NT2/D1 (cell line): ENCODE data around the gene KRT80.

Experiments used
- DNase-seq: peaks from one replicate; pipeline ENCODE4 v3.0.0-alpha.2; 2011; ENCODE audit warnings: low read depth, low spot score
- H3K27me3 ChIP-seq: 2 replicates; pipeline ENCODE4 v1.6.0; 2011; ENCODE audit warnings: mild to moderate bottlenecking; ENCODE audit not compliant: insufficient read length, insufficient read depth
- H3K36me3 ChIP-seq: 2 replicates; pipeline ENCODE4 v1.6.1; 2011; ENCODE audit warnings: mild to moderate bottlenecking, low read length, mixed read lengths; ENCODE audit not compliant: insufficient read depth, insufficient read length
- H3K4me1 ChIP-seq: 2 replicates; pipeline ENCODE4 v1.5.1; 2011; ENCODE audit not compliant: insufficient read depth, insufficient read length
- H3K4me3 ChIP-seq: 2 replicates; pipeline ENCODE4 v1.5.1; 2011; ENCODE audit warnings: low read depth; ENCODE audit not compliant: insufficient read length
- H3K9ac ChIP-seq: 2 replicates; pipeline ENCODE4 v1.6.0; 2011; ENCODE audit warnings: low read depth; ENCODE audit not compliant: insufficient read length
- H3K9me3 ChIP-seq: 2 replicates; pipeline ENCODE4 v1.5.1; 2011; ENCODE audit warnings: mild to moderate bottlenecking, low read length; ENCODE audit not compliant: insufficient read depth
- SUZ12 ChIP-seq: IDR thresholded peaks from 2 replicates; pipeline ENCODE4 v1.6.1; 2011; ENCODE audit not compliant: insufficient read length, insufficient read depth; ENCODE audit errors: extremely low read depth
- YY1 ChIP-seq: IDR thresholded peaks from 2 replicates; pipeline ENCODE4 v1.6.1; 2011; ENCODE audit not compliant: insufficient read length, insufficient read depth
- ZNF274 ChIP-seq: IDR thresholded peaks from 2 replicates; pipeline ENCODE4 v1.6.1; 2011; ENCODE audit warnings: mild to moderate bottlenecking, low read depth, low read length

KRT80 gene

GRCh38 chr12:52207895-52208294, 16.1 kb upstream of the KRT80 start:
- TF ChIP-seq SUZ12: no peak
- no peak for TF ChIP-seq YY1
- no peak for TF ChIP-seq ZNF274
- Histone ChIP-seq H3K4me3 (no peak overlapping the region), H3K36me3 (no peaks in the 10 kb centered on the region), H3K27me3 (no peaks in the 10 kb centered on the region), H3K4me1 (peaks cover 14% of the 10 kb centered on the region), H3K9me3 (no peaks in the 10 kb centered on the region), H3K9ac (no peak overlapping the region)
- no peak for DNase-seq

DNA sequence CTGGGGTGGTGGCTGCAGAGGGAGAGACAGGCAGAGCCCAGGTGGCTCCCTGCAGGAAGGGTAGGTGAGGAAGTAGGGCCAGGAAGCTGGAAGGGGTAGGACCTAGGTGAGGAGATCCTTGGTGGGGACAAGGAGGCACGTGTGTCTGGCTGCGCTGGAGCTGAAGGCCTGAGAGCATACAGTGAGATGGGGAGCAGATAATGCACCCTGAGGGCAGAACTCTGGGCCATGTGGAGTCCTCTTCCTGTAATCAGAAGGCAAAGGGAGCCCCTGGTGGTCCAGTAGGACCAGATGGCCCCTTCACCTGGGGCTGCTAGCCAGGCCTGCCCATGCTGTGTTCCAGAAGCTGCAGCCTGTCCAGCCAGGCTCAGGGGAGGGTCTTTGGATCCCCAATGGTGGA, 15.3 kb upstream of the KRT80 start:
- no peak for DNase-seq

GRCh38 chr12:52206304-52207040, 14.7 kb upstream of the KRT80 start:
- no peak for DNase-seq
- no peak for TF ChIP-seq YY1
- TF ChIP-seq SUZ12: no peak
- no peak for TF ChIP-seq ZNF274

More for the DNA sequence above, 15.3 kb upstream of the KRT80 start:
- H3K4me3 ChIP-seq: no peak overlapping the region
- no peaks in the 10 kb centered on the region for H3K36me3 ChIP-seq
- H3K27me3 ChIP-seq: no peaks in the 10 kb centered on the region
- H3K9me3 ChIP-seq: no peaks in the 10 kb centered on the region
- peaks cover 18% of the 10 kb centered on the region for H3K4me1 ChIP-seq
- TF ChIP-seq SUZ12 (no peak), ZNF274 (no peak), YY1 (no peak)
- H3K9ac ChIP-seq: no peak overlapping the region

DNA sequence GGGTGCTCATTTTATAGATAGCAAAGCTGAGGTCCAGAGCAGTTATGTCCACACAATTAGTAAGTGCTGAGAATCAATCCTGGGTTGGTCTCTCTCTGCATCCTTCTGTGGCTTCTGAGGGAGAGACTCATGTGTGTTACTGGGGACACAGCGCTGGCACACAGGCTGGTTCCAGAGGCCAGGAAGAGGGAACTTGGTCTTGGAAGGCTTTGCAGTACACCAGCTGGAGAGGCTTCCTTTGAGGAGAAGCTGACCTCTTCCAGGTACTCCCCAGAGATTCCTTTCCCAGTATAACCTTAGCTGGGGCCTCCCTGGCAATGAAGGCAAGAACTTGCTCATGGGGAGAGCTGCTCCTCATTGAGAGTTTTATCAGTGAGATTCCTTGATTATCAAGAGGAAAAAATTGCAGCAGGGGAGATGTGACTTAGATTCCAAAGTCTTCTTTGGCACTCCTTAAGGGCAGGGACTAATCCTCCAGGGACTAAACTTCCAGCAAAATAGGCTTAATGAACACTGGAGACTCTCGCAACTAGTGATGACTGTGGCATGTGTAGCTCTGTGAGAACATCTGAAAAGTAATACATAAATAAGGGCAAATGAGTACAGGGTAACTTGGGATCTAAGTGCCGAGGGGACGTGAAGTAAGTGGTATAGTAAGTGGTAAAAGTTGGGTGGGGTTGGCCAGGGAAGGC, 13.9 kb upstream of the KRT80 start:
- DNase-seq: no peak
- peaks cover 20% of the 10 kb centered on the region for H3K4me1 ChIP-seq

More at GRCh38 chr12:52206304-52207040, 14.7 kb upstream of the KRT80 start:
- Histone ChIP-seq H3K27me3 (no peaks in the 10 kb centered on the region), H3K4me1 (peaks cover 14% of the 10 kb centered on the region), H3K36me3 (no peaks in the 10 kb centered on the region), H3K9ac (no peak overlapping the region), H3K9me3 (no peaks in the 10 kb centered on the region), H3K4me3 (no peak overlapping the region)

DNA sequence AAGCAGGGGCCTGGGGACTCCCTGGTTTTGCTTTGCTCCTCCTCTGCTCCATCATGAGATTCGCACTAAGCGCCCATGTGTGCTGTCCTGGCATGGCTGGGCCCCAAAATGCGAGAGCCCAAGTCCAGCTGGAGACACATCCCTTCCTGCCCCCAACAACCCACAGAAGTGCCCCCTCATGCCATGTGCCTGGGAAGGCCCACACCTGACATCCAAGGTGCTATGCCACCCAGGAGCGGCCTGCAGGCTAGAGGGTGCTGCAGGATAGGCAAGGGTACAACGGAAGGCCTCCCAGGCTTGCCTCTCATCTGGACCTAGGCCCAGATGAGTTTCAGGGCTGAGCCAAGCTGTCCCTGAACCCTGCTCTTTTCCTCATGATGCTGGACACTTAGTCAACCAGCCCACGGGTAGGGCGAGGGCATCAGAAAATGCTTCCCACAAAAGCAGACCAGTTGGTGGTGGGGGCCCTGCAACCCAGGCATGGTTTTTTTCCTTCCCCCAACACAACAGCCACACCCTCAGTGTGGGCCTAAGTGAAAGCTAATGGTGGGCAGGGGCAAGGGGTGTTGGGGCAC, 13.2 kb upstream of the KRT80 start:
- Histone ChIP-seq H3K4me1 (peaks cover 23% of the 10 kb centered on the region), H3K4me3 (no peak overlapping the region), H3K27me3 (no peaks in the 10 kb centered on the region), H3K9ac (no peak overlapping the region), H3K36me3 (no peaks in the 10 kb centered on the region), H3K9me3 (no peaks in the 10 kb centered on the region)
- no peak for TF ChIP-seq YY1
- TF ChIP-seq SUZ12: no peak
- no peak for TF ChIP-seq ZNF274
- DNase-seq: no peak

More for the DNA sequence above, 13.9 kb upstream of the KRT80 start:
- H3K9me3 ChIP-seq: no peaks in the 10 kb centered on the region
- TF ChIP-seq ZNF274 (no peak), YY1 (no peak), SUZ12 (no peak)
- H3K4me3 ChIP-seq: no peak overlapping the region
- no peak overlapping the region for H3K9ac ChIP-seq
- H3K36me3 ChIP-seq: no peaks in the 10 kb centered on the region
- no peaks in the 10 kb centered on the region for H3K27me3 ChIP-seq

- H3K4me3 ChIP-seq: no peak overlapping the region
- no peak for TF ChIP-seq ZNF274
- TF ChIP-seq YY1: no peak
- TF ChIP-seq SUZ12: no peak
- no peak for DNase-seq
Observed at GRCh38 chr12:52204095-52204930, 12.5 kb upstream of the KRT80 start.

More at GRCh38 chr12:52204095-52204930, 12.5 kb upstream of the KRT80 start:
- Histone ChIP-seq H3K9me3 (no peaks in the 10 kb centered on the region), H3K27me3 (no peaks in the 10 kb centered on the region), H3K36me3 (no peaks in the 10 kb centered on the region), H3K4me1 (peaks cover 27% of the 10 kb centered on the region), H3K9ac (no peak overlapping the region)
